ENCODE data around the gene SMIM44. TPM values are rescaled to one million over a fixed set of nuclear protein-coding genes. Genes with fewer than 3 reads are reported as not detected.
"Not testable (repeated sequence)": the region's sequence is repeated elsewhere in the genome, so short reads cannot be mapped to it uniquely, and the experiment has no call there.

Gene SMIM44
- not detected for total RNA-seq (ENCODE audit: unreplicated experiment)
- long read RNA-seq: 0 reads

DNA sequence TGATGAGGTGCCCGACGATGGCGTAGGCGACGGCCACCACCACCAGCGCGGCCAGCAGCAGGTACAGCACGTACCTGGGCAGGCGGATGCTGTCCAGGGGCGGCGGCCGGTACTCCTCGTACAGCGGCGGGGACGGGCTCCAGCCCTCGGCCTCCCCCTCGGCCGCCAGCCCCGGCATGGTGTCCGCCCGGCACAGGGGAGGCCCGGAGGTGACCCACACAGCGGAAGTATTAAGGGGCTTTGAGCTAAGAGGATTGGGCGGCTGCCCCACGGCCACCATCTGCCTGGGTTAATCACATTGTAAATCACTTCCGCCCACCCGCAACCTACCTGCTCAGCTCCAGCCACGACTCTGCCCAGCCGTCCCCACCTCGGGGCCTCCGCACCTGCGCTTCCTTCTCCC is at the start of gene SMIM44:
Gene SMIM44 (minus strand): TSS at position 216 of the 403 bp plus-strand sequence. CDS start 38 bp downstream, at position 178.
- no peak within 1 kb of the TSS for H3K4me3 Mint-ChIP-seq (ENCODE audit: unreplicated experiment)
- H3K9me3 Mint-ChIP-seq (ENCODE audit: unreplicated experiment): no peaks in the 10 kb centered on the region
- no peak within 1 kb of the TSS for H3K27ac Mint-ChIP-seq (ENCODE audit: unreplicated experiment)
- no peaks in the 10 kb centered on the region for H3K4me1 Mint-ChIP-seq (ENCODE audit: low read depth, unreplicated experiment)
- H3K36me3 Mint-ChIP-seq (ENCODE audit: unreplicated experiment): peaks cover 5% of the 10 kb centered on the region
- TF ChIP-seq, protein P1, sequence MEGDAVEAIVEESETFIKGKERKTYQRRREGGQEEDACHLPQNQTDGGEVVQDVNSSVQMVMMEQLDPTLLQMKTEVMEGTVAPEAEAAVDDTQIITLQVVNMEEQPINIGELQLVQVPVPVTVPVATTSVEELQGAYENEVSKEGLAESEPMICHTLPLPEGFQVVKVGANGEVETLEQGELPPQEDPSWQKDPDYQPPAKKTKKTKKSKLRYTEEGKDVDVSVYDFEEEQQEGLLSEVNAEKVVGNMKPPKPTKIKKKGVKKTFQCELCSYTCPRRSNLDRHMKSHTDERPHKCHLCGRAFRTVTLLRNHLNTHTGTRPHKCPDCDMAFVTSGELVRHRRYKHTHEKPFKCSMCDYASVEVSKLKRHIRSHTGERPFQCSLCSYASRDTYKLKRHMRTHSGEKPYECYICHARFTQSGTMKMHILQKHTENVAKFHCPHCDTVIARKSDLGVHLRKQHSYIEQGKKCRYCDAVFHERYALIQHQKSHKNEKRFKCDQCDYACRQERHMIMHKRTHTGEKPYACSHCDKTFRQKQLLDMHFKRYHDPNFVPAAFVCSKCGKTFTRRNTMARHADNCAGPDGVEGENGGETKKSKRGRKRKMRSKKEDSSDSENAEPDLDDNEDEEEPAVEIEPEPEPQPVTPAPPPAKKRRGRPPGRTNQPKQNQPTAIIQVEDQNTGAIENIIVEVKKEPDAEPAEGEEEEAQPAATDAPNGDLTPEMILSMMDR (IDR thresholded peaks at IDR 0.05; ENCODE audit: partially characterized antibody, unreplicated experiment): no peak
- DNase-seq: no peak
- H3K27me3 Mint-ChIP-seq (ENCODE audit: unreplicated experiment): peaks cover 3% of the 10 kb centered on the region

DNA sequence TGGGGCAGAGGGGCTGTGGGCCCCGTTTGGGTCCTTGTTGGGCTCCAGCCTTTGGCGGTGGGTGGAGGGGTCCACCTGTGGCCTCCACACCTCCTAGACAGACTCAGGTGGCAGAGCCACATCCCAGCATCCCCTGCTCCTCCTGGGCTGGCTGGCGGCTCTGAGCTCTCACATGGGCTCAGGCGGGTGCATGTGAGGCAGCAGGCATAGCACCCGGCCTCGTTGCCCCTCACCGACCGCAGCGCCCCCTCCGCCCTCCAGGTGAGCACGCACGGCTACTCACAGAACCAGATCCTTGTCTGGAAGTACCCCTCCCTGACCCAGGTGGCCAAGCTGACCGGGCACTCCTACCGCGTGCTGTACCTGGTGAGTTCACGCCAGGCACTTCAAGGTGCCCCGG is 49.8 kb upstream of the SMIM44 start:
- Mint-ChIP-seq H3K27me3 (ENCODE audit: unreplicated experiment) (peaks cover 8% of the 10 kb centered on the region), H3K36me3 (ENCODE audit: unreplicated experiment) (peaks cover 9% of the 10 kb centered on the region), H3K4me3 (ENCODE audit: unreplicated experiment) (no peak overlapping the region), H3K4me1 (ENCODE audit: low read depth, unreplicated experiment) (peaks cover 10% of the 10 kb centered on the region), H3K27ac (ENCODE audit: unreplicated experiment) (no peak overlapping the region), H3K9me3 (ENCODE audit: unreplicated experiment) (peaks cover 13% of the 10 kb centered on the region)
- no peak for DNase-seq
- TF ChIP-seq, protein P1 (IDR thresholded peaks at IDR 0.05; ENCODE audit: partially characterized antibody, unreplicated experiment): no peak

DNA sequence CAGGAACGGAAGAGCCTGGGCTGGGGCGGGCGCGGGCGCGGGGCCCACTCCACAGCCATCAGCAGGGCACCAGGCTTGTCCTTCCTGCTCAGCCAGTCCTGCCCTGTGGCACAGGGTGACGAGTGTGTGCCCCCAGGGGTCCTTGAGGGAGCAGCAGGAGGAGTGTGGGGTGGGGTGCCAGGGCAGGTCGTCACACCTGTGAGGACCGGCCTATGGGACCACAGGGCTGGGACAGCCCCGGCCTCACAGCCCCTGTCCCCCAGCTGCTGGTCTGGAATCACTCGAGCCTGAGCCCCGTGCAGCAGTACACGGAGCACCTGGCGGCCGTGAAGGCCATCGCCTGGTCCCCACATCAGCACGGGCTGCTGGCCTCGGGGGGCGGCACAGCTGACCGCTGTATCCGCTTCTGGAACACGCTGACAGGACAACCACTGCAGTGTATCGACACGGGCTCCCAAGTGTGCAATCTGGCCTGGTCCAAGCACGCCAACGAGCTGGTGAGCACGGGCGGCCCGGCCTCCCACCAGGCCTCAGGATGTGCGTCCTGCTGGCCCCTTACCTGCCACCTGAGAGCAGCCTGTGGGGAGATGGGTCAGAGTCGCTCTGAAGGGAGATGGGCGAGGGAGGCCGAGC is 49.0 kb upstream of the SMIM44 start:
- Mint-ChIP-seq H3K4me1 (ENCODE audit: low read depth, unreplicated experiment) (peaks cover 10% of the 10 kb centered on the region), H3K36me3 (ENCODE audit: unreplicated experiment) (peaks cover 9% of the 10 kb centered on the region), H3K27me3 (ENCODE audit: unreplicated experiment) (peaks cover 8% of the 10 kb centered on the region), H3K27ac (ENCODE audit: unreplicated experiment) (no peak overlapping the region), H3K9me3 (ENCODE audit: unreplicated experiment) (peaks cover 10% of the 10 kb centered on the region), H3K4me3 (ENCODE audit: unreplicated experiment) (no peak overlapping the region)
- TF ChIP-seq, protein P1 (IDR thresholded peaks at IDR 0.05; ENCODE audit: partially characterized antibody, unreplicated experiment): no peak
- no peak for DNase-seq

DNA sequence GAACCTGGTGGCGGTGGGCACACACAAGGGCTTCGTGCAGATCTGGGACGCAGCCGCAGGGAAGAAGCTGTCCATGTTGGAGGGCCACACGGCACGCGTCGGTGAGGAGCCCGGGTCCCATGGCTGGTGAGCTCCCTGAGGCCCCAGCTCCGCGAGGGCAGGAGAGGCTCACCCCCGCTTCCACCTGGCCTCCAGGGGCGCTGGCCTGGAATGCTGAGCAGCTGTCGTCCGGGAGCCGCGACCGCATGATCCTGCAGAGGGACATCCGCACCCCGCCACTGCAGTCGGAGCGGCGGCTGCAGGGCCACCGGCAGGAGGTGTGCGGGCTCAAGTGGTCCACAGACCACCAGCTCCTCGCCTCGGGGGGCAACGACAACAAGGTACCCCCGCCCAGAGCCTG is 48.5 kb upstream of the SMIM44 start:
- Mint-ChIP-seq H3K36me3 (ENCODE audit: unreplicated experiment) (peaks cover 9% of the 10 kb centered on the region), H3K4me3 (ENCODE audit: unreplicated experiment) (no peak overlapping the region), H3K27me3 (ENCODE audit: unreplicated experiment) (peaks cover 8% of the 10 kb centered on the region), H3K4me1 (ENCODE audit: low read depth, unreplicated experiment) (peaks cover 10% of the 10 kb centered on the region), H3K27ac (ENCODE audit: unreplicated experiment) (no peak overlapping the region), H3K9me3 (ENCODE audit: unreplicated experiment) (peaks cover 10% of the 10 kb centered on the region)
- DNase-seq: no peak
- TF ChIP-seq, protein P1 (IDR thresholded peaks at IDR 0.05; ENCODE audit: partially characterized antibody, unreplicated experiment): no peak

DNA sequence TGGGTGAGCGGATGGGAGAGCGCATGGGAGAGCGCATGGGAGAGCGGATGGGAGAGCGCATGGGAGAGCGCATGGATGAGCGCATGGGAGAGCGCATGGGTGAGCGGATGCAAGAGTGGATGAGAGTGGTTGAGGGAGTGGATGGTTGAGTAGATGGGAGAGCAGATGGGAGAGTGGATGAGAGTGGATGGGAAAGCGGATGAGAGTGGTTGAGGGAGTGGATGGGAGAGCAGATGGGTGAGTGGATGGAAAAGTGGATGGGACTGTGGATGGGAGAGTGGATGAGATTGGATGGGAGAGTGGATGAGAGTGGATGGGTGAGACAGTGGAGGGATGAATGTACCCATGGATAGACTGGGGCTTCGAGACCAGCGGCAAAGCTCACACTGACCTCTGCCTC is 47.1 kb upstream of the SMIM44 start:
- Mint-ChIP-seq H3K36me3 (ENCODE audit: unreplicated experiment) (peaks cover 9% of the 10 kb centered on the region), H3K27ac (ENCODE audit: unreplicated experiment) (no peak overlapping the region), H3K4me1 (ENCODE audit: low read depth, unreplicated experiment) (peaks cover 6% of the 10 kb centered on the region), H3K9me3 (ENCODE audit: unreplicated experiment) (peaks cover 9% of the 10 kb centered on the region), H3K27me3 (ENCODE audit: unreplicated experiment) (peaks cover 8% of the 10 kb centered on the region), H3K4me3 (ENCODE audit: unreplicated experiment) (no peak overlapping the region)
- TF ChIP-seq, protein P1 (IDR thresholded peaks at IDR 0.05; ENCODE audit: partially characterized antibody, unreplicated experiment): no peak
- no peak for DNase-seq

DNA sequence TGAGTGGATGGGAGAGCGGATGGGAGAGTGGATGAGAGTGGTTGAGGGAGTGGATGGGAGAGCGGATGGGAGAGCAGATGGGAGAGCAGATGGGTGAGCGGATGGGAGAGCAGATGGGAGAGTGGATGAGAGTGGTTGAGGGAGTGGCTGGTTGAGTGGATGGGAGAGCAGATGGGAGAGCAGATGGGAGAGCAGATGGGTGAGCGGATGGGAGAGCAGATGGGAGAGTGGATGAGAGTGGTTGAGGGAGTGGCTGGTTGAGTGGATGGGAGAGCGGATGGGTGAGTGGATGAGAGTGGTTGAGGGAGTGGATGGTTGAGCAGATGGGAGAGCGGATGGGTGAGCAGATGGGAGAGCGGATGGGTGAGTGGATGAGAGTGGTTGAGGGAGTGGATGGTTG is 46.1 kb upstream of the SMIM44 start:
- H3K36me3 Mint-ChIP-seq (ENCODE audit: unreplicated experiment); H3K4me3 Mint-ChIP-seq (ENCODE audit: unreplicated experiment); H3K27ac Mint-ChIP-seq (ENCODE audit: unreplicated experiment); H3K4me1 Mint-ChIP-seq (ENCODE audit: low read depth, unreplicated experiment); H3K27me3 Mint-ChIP-seq (ENCODE audit: unreplicated experiment); H3K9me3 Mint-ChIP-seq (ENCODE audit: unreplicated experiment): not testable (repeated sequence)
- peak; percentile 60 for DNase-seq
